ENCODE measurements around the gene HOXB9. TPM values are rescaled to one million over a fixed set of nuclear protein-coding genes. Genes with fewer than 3 reads are reported as not detected.

Gene HOXB9
- total RNA-seq, 1 donor from 2014 or later, result 0.24 TPM

DNA sequence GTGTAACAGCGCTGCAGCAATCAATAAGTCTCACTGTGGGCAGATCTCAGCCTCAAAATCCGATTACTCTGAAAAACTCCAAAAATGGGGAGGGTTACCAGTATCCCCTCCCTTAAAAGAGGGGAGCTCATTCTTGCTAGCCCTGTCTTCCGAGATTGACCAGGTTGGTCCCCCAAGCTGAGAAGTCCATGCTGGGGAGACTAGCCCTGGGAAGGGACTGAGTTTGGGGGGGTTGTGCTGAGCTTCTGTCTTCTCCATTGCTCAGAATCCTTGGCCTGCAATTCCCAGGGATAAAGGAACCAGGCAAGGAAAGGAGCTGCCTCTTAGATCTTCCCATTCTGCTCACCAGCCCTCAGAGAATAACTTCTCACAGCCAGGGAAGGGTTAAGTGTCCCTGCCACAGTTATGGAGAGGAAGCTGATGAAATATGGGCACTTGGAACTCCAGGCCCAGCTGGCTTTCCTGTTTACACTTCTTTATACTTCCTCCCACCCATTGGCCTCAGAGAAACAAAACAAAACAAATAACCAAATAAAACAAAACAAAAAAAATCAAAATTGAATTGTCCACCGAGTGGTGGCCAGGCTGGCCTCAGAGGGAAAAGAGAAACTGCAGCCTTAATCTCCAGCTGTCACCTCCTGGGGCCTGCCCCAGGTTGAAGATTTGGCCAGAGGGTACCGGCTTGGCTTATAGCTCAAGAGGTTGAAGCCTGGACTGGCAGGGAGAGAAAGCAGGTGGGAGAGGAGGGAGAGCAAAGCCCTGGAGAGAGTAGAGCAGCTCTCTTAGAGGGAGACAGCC, 38.7 kb downstream of the HOXB9 start:
- DNase-seq (ENCODE audit: low spot score), result no peak

DNA sequence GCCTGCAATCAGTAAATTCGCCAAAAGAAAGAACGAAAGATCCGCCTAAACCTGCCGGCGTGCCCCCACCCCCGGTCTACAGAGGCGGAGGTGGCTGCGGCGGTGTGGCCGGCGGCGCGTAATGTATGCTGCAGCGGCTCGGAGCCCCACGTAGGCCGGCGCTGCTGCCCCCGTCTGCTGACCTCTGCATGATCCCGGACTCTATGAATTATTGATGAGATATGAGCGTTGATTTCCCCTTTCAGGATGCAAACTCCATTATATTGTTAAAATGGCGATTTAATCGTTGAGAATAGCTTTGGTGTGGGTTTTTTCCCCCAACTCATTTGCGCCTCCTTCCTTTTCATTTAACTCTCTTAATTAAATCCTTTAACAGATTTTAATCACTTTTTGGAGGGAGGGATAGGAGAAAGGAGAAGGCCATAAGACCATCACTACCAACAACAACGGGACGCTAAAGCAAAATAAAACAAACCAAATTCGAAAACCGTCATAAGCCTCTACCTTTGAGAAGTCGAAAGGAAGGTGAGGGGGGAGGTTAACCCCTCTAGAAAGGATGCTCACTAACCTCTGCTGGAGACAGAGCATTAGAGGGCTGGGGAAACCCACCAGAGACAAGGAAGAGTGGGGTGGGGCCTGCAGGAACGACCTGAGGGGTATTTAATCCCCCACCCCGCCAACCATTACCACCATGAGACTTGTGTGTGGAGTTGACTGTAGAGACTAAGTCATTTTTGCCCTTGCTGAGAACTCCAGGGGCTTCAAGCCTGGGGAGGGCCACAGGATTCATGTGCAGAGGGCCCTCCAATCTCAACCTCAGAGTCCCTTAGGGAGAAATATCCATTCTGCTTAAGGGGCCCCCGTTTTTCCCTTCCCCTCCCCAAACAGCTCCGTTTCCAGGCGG, 39.6 kb downstream of the HOXB9 start:
- no peak for DNase-seq (ENCODE audit: low spot score)

- DNase-seq (ENCODE audit: low spot score), result no peak
Observed at GRCh38 chr17:48584223-48584741, 41.9 kb downstream of the HOXB9 start.

DNA sequence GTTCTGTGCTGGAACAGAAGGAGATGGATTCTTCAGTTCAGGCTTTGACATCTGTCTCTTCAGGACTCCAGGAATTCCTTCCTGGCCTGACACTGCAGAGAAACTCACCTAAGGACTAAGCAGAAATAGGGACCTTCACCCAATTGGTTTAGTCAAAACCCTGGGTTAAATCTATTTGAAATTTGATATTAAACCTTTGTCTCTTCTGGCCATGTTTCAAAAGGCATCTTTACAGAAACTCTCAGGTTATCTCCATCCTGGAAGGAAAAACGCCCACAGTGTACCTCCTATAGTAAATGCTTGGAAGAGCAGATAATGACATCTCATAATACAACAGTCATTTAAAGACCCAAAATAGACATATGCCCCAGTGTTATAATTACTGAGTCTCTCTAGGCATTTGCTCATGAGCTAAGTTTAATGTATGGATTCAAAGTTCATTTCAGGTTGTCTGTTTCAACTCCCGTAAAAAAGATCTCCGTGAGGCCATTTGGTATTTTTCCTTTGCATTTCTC, 42.4 kb downstream of the HOXB9 start:
- no peak for DNase-seq (ENCODE audit: low spot score)

GRCh38 chr17:48582750-48583069, 43.4 kb downstream of the HOXB9 start:
- no peak for DNase-seq (ENCODE audit: low spot score)

GRCh38 chr17:48579760-48580554, 46.2 kb downstream of the HOXB9 start:
- DNase-seq (ENCODE audit: low spot score), result no peak

- DNase-seq (ENCODE audit: low spot score), result no peak
Observed at GRCh38 chr17:48579471-48579759, 46.7 kb downstream of the HOXB9 start.

GRCh38 chr17:48578616-48579470, 47.3 kb downstream of the HOXB9 start:
- no peak for DNase-seq (ENCODE audit: low spot score)

DNA sequence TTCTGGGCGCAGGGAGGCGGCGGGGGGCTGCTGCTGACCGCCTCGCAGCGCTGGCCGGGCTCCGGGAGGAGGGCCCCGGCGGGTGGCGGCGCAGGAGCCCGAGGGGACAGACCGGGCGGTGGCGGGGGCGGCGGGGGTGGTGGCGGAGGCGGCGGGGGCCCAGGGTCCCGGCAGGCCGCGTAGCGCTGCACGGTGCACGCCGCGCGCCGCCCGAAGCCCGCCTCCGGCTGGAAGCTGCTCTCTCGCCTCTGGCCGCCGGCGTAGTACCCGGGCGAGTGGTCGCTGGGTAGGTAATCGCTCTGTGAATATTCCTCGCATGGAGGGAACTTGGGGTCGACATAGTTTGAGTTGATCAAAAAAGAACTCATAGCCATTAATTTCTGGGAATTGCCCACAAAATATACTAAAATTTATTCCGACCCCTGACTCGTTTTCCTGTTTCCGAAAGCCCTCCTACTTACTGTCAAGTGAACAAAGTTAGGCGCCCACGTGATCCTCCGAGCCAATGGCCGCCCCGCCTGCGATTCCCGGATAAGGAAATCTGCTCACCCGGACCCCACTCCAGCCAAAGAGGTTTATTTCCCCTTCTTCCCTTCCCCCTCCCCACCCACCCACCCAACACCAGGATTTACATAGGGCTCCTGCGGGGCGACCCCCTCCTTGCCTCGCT, 48.1 kb downstream of the HOXB9 start, which contains the start of gene HOXB4:
Gene HOXB4 (minus strand): TSS at position 405 of the 670 bp plus-strand sequence. CDS start 31 bp downstream, at position 374.
- DNase-seq (ENCODE audit: low spot score), result peak; percentile 85

DNA sequence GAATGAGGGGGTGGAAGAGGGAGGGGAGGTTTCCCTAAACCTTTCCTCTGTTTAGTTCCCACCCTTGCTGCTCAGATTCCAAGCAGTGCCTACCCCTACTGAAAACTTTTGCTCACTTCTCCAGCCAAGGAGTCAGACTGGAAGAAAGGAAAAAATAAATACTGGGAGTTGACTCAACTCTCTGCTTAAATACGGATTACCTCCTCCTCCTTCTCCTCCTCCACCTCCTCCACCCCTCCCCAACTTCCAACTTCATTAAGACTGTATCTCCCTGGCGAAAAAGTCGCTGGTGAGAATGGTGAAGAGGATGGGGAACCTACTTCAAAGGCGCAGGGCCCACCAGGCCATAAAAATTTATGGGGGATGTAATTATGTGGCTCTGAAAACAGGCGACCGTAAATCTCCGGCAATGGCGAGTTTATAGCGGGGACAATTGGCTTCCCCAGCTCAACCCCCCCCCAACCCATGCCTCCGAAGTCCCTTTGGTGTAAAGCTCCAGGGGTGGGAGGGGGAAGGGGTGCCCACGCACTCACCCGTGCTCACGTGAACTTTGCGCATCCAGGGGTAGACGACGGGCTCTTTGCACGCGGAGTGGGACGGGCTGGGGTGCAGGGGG, 48.7 kb downstream of the HOXB9 start:
- DNase-seq (ENCODE audit: low spot score), result peak; percentile 68

- no peak for DNase-seq (ENCODE audit: low spot score)
Observed at GRCh38 chr17:48576479-48577309, 49.5 kb downstream of the HOXB9 start.

- DNase-seq (ENCODE audit: low spot score), result no peak
Observed at GRCh38 chr17:48575673-48576478, 50.3 kb downstream of the HOXB9 start.

- no peak for DNase-seq (ENCODE audit: low spot score)
Observed at GRCh38 chr17:48575066-48575582, 51.0 kb downstream of the HOXB9 start.

GRCh38 chr17:48574505-48575065, 51.6 kb downstream of the HOXB9 start:
- no peak for DNase-seq (ENCODE audit: low spot score)

- DNase-seq (ENCODE audit: low spot score), result no peak
Observed at GRCh38 chr17:48571826-48572417, 54.2 kb downstream of the HOXB9 start.
